Effector CD8-positive, alpha-beta T cell (primary cell): ENCODE measurements around the gene LDB2.

ENCODE experiments used
- DNase-seq: peaks from one replicate; lab custom pipeline; 2025; lab: John Stamatoyannopoulos, UW

LDB2 gene

DNA sequence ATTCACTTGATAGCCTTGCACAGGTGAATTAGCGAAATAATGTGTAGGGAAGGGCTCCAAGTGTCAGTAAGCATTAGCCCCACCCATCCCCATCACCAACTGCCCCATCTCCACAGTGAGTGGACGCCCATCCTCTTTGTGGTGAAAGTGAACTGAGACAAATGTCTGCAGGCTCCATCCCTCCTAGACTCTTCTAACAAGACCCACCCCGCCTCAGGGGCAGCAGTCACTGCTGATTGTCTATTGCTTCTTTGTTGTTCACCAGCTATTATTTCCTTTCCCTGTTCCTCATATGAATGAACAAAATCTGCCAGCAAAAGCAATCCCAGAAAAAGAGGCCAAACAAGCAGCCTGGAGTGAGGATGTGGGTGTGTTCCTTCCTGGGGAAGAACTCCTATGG is 96.4 kb downstream of the LDB2 start:
- DNase-seq = no peak

DNA sequence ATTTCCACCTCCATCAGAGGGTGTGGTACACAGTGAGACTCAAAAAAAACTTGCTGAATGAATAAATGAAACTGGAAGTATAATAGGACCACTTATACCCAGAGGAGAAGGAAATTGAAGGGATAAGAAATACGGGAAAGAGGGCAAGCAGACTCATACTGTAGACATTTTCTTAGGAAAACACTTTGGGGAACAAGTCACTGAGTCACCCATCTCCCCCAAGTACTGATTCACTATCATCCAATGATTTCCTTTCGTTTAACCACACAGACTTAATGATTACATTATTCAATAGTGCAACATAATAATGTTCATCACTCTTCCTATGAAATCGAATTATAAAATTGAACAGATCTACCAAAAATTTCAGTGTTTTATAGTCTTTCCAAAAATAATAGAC is 97.1 kb downstream of the LDB2 start:
- DNase-seq = no peak

DNA sequence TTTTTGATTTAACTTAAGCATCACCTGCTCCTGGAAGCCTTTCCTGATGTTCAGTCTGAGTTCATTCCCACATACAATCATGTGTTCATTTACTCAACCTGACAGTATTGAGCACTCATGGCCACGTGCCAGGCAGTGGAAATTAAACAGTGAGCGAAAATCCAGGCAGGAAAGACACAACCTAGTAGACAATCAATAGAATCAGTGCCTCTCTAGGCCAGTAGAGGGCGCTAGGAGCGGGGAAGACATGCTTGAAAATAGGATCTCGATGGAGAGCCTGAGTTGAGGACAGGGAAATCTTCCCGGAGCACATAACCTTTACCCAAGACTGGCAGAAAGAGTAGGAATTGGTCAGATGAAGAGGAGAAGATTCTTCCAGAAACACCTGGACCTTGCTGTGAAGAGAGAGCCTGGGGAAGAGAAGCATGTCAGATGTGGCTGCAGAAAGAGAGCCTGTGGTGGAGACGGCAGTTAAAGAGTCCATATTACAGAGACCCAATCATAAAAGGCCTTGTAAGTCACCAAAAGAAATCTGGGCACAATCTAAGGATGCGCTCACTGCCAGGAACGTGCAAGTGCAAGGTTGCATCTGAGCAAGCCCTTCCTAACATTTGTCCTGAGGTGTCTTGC is 103.5 kb downstream of the LDB2 start:
- DNase-seq = peak; percentile 2

DNA sequence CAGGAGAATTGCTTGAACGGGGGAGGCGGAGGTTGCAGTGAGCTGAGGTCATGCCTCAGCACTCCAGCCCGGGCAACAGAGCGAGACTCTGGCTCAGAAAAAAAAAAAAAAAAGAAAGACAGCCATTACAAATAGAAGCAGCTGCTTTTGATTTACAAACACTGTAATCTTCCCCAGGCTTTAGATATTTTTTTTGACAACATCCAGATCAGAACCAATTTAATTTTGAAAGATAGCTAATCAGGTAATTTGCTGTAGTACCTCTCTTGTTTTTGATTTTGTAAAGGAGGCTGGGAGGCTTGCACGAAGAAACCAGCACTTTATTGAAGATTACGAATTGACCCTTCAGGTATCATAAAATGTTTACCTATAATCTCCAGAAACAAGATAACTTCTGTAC is 107.0 kb downstream of the LDB2 start:
- DNase-seq = no peak

DNA sequence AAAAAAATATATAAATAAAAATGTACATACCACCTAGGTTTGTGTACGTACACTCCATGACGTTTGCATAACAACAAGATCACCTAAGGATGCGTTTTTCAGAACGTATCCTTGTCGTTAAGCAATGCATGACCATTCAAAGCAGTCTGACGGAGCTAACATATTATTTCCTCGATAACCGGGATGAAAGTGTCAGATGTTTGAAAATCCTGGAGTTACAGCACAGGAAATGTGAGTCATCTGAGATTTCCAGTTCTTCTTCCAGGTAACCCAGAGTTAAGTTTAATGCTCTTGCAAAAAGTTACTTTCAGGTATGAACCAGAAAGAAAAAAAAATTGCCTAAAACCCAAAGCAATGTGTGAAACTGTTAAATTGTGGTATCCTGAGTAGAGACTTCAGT is 107.9 kb downstream of the LDB2 start:
- no peak for DNase-seq

DNA sequence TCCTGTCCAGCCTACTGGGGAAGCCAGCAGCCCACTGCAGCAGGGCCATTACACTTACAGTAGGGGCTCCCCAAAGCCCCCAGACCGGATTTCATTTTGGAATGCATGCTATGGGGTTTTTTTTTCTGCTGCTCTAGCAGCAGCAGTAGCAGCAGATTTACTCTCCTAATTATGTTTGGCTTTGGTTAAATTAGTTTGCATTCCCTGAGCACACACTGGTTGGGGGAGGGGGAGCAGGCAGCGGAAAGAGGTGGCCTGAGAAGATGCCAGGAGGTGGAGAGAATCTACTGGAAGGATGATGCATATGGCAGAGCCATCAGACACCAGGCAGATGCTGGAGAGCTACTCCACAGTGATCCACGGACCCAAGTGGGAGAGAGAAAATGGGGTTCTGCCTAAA is 109.6 kb downstream of the LDB2 start:
- DNase-seq = no peak

DNA sequence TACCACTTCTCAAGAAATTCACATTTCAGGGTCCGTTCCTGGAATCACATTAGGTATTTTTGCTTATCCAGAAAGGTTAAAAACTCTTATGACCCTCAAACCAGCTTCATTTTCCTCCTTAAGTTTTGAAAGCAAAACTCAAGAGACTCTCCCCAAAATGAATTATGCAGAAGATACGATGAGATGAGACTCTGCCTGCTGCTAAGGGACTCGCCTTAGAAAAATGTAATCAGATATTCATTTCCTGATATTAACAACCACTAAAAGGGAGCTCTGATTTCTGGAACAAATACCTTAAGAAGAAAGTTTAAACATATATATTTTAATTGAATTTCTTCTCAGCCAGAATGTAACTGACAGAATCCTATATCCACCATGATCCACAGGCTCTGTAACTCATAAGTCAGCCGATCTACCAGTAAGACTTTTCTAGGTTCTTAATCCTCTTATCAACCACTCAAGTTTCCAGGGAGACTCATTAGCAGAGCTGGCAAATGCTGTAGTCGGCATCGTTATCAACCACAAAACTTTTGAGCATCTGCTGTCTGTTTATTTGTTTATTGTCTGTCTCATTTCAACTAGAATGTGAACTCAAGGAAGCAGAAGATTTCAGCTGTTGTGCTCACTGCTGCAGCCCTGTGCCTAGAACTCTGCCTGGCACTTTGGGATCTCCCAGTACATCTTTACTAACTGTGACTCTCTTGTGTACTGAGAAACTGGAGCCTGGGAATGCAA is 112.5 kb downstream of the LDB2 start:
- no peak for DNase-seq

DNA sequence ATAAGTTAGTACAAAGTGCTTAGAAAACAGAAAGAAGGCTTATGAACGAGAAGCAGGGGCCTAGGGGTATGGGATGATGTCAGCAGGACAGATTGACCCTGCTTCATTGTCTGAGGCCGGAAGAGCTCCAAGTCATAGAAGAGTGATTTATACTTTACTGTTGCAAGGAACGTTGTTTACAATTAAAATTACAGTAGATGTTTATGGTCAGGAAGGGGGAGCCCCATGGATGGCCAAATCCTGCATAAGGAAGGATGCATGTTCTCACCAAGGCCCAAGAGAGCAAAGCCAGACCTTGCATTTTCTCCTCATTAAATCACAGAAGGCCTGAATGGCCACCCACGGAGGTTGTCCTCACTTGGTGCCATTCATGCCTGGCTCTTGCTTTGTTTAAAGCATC is 115.3 kb downstream of the LDB2 start:
- no peak for DNase-seq

DNA sequence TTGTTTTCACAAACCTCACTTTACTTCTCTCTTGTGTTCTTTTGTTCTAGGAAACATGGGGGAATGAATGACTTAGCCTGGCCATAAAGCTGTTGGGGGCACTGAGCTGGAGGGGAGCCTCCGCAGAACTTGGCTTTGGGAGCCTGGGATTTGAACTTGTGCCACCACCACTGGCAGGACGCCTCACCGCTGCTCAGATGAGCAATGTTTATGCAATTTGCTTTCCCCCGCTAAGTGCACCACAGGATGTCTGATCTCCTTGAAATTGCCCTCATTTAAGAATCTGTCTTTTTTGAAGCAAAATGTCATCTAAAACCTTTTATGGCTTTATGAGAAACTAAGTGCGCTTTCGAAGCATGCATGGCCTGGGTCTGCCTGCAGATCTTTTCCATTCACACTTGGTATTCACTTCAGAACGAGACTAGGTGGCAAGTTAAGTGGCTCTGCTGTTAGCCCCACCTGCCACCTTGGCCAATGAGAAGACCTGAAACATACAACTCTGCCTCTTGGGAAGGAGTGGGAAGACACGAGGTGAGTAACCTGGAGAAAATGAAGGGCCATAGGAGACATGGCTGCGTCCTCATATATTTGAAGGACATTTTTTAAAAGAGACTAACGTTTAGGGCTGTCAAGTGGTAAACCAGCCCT is 119.3 kb downstream of the LDB2 start:
- no peak for DNase-seq

DNA sequence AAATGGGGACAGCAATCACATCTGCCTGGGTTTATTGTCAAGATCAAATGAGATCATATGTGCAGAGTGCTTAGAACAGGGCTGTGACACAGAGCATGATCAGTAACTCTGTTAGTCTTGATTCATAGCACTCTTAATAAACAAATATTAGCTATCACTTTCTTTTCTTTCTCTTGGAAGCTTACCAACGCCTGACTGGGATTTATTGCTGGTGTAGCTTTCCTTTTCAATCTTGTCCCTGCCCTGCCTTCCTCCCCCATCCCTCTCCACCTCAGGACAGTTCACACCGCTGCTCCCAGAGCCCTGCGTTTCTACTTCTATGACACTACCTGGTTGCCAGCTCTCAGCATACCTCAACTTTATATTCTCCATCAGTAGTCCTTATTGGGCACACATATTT is 120.7 kb downstream of the LDB2 start:
- no peak for DNase-seq

DNA sequence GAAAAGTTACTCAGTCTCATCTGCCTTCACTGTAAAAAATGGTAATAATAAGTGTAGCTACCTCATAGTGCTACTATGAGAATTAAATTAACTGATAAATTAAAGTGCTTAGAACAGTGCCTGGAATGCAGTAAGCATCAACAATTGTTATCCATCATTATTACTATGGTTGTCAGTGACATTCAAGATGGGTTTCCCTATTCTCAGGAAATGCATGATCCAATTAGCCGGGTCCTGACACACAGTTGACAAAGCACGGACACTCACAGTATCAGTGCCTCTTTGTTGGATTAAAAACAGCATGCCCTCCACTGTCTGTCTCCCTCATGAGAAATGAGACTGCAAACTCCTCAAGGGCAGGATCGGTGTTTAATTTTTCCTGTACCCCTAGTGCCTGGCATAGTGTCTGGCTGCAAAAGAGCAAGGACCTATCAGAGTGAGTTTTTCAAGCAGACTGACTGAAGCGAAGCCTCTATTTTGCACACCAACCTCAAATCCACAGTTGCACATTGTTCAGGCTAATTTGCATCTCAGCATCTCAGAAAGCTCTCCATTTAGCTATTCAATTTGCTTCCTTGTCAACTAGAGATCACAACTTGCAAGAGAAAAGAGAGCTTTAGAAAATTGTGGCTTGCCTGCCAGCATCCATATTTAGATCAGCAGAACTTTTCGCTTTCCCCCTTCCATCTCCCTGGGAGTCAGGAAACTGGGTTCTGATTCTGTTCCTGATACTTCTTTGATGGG is 122.9 kb downstream of the LDB2 start:
- DNase-seq = no peak

DNA sequence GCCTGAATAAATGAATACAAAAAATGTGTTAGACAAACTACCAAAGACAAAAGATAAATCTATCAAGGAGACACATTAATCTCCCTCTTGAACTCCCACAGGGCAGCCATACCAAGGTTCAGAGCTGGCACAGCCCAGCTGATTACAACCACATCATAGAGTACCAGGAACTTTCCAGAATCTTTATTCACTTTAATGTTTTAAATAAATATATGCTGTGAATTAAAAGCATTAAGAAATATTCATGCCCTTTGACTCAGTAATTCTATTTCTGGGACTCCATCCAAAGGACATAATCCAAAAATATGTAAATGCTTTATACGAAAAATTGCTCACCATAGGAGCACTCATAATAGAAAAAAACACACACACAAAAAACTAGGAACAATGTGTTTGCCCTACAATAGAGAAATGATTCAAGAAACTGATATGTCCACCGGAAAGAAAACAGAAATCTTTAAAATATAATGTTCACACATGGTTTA is 126.0 kb downstream of the LDB2 start:
- DNase-seq = no peak

DNA sequence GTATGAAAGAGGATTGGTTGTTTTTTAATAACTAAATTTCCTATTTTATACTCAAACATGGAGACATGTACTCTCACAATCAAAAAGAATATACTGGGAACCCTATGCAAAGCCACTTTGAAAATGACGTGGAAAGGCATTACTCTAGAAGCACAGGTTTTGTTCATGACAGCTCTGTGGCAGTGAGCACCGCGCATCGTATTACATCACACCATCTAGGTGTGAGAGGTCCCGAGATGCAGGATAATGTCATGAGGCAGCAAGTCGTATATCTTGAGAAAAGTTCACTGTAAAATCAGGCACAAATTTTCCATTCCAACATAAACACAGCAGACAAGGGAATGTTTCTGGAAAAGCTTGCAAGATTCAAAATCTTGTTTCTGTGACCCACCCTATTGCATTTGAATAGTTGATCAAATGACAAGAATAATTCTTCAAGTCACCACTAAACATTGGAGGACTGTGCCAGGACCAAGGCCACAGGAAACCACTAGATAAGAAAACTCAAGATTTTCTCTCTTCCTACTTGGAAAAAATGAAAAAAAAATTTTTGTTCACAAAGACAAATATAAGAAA is 127.6 kb downstream of the LDB2 start:
- no peak for DNase-seq

DNA sequence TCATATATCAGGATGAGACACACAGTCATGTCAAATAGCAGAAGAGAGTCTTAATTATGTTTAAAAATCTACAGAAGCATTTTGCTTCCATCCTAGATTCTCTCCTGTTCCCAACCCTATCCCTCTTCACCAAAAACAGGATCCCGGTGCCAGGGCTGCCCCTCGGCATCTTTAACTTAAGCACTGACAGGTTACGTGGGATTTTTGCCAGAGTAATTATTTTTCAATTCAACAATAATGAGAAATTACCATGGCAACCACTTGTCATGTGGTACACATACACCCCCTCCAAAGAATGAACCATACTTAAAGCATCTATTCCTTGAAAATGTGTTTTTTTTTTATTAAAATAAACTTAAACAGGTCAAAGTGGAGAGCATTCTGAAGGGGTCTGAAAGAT is 130.6 kb downstream of the LDB2 start:
- no peak for DNase-seq

DNA sequence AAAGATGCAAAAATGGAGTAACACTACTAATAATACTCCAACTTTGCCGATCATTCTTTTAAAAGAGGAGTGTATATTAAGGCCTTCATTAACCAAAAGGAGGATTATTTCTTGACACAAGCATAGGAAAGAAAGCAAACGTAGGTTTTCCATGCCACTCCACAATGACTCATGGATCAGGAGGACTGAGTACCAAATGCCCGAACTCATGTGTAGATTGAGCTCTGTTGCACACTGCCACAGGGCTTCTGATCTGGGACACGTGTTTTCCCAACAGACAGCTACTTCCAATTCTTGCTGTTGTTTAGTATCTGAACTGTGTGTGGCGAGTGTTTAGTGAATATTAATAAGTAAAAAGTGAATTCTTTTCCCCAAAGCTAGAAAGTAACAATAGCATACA is 131.2 kb downstream of the LDB2 start:
- DNase-seq = no peak

DNA sequence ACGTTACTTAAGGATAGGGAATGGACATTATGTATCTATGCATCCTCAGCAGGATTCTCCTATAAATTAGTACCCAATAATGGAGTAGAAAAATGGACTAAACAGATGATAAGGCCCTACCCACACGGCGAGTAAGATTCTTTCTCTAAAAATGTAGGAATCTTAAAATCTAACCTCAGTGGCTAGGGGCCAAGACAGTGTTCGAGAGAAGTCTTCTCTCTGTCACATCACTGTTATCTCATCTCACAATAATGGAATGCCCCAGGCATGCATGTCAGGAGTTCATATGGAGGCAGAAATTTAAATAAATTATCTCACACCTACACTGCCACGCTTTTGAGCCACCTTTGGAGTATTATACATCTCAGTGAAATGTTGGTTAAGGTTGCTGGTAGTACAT is 132.9 kb downstream of the LDB2 start:
- no peak for DNase-seq

DNA sequence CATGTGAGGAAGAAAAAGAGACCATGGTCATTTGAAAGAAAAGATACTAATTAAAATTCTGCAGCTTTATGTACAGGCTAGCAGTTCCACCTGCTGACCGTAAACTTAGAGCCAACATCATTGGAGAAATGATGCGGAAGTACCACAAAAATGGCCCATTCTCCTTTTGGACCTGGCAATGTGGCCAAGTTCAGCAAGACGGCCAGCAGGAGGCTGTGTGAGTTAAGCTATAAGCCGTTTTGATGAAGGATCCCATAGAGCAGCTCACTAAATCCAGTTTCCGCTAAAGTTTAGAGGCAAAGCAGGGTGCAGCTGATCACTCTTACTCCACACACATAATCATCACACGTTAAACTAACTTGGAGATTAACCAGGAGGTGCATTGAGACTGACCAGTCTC is 133.8 kb downstream of the LDB2 start:
- no peak for DNase-seq

DNA sequence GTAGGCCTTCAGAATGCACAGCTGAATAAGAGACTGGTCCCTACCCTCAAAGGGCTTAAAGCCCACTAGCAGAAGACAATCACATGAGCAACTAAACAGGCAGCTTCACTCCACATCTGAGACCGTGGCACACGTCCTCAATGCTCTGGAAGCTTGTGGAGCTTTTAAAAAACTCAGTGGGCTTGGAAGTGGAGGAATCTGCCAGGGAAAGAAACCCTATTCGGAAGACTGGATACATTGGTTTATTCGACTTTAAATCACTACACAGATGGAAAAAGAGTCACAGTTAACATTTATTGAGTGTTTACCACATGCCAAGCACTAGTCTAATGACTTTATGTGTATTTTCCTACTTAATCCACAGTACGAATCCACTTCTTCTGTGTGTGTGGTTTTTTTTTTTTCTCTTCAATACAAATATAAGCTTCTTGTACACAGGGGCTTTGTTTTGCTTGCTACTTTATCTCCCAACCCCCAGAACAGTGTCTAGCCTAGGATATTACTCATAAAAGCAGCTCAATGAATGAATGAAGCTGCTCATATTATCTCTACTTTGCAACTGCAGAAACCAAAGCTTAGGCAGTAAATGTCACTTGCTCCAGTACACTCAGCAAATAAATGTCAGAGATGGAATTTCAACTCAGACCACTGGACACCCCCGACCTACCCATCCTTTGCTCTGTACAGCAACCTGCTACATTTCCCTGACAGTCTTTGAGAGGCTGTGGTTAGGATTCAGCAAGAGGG is 137.7 kb downstream of the LDB2 start:
- no peak for DNase-seq

DNA sequence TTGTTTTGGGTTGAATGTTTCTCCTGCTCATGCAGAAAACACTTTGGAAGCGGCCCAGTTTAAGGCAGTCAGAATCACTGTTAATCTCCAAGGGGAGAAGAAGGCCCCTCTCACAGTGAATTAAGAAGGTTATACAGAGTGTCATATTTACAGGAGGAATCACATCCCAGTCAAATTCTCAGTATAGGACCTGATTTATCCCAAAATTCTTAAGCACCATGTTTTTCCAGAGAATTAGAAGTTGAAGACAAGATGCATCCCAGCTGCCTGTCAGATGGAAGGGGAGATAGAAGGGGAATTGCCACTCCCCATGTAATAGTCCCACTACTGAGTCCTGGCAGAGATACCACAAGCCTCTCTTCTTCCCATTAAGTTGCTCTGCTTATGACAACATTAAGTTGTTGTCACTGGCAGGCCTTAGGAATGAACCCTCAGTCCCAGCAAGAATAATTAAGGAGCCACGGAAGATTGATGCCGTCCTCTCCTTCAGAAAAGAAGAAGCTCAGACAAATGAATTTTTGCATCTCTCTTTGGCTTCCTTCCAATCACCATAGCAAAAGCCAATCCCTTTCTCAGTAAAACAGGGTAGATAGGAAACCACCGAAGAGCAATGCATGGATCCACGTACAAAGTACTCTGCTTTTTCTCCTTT is 138.4 kb downstream of the LDB2 start:
- no peak for DNase-seq

DNA sequence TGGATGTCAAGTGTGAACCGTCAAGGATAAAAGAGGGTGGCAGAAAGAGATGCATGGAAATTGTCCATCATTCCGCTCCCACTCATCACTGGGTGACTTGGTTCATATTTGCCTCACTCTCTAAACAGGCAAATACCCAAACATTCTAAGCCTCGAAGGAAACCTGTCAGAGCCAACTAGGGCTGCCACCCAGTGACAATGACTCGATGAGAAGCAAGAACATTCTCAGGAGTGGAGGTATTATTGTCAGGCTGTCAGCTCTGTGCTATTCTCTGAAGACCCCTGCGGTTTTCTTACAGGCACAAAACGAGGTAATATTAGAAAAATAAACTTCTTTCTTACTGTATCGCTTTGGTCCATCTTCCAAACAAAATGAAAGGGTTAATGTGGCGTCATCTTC is 139.6 kb downstream of the LDB2 start:
- no peak for DNase-seq

DNA sequence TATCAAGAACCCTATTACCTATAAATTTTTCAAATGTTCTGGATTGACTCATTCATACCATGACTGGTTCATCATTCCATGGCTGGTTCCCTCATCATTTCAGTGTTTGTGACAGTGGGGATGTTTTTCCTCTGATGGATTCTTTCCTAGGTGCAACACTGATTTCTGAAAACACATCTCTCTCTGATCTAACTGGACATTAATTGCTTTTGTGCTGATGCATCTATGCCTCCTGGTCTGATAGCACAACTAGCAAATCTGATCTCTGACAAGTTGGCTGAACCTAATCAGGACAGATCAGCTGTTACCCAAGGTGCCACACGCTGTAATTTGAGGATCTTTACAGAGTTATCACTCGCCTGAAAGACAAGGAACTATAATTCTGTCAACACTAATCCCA is 140.2 kb downstream of the LDB2 start:
- DNase-seq = no peak
